Activated CD4-positive, alpha-beta memory T cell treated with anti-CD3 and anti-CD28 coated beads, Interleukin-2, amount 10 ng/mL, durations not matched to agents 7 days and 5 days (primary cell): Measurements from ENCODE around the gene PSD4. TPM values are rescaled to one million over a fixed set of nuclear protein-coding genes. Genes with fewer than 3 reads are reported as not detected.

Experiments used
- CTCF ChIA-PET: fragments of 350-600 bp; sonication (Branson Sonifier 250); formaldehyde crosslinking; loops from one replicate; lab custom pipeline; 2021; ENCODE audit warnings: antibody characterized with exemption, inconsistent platforms; lab: Charles Lee
- POLR2A ChIA-PET: fragments of 350-600 bp; sonication (Branson Sonifier 250); formaldehyde crosslinking; loops from one replicate; lab custom pipeline; 2021; ENCODE audit warnings: antibody characterized with exemption; lab: Charles Lee
- DNase-seq: peaks from one replicate; pipeline ENCODE4 v3.0.0-alpha.2; 2020
- H3K27ac Mint-ChIP-seq: one replicate; pipeline ENCODE4 v1.8.0; 2021; ENCODE audit warnings: mild to moderate bottlenecking, mixed read lengths
- H3K27me3 Mint-ChIP-seq: one replicate; pipeline ENCODE4 v1.8.0; 2021; ENCODE audit warnings: mixed read lengths
- H3K36me3 Mint-ChIP-seq: one replicate; pipeline ENCODE4 v1.8.0; 2021; ENCODE audit warnings: low read depth, mixed read lengths
- H3K4me1 Mint-ChIP-seq: one replicate; pipeline ENCODE4 v1.8.0; 2021; ENCODE audit warnings: mixed read lengths
- H3K4me3 Mint-ChIP-seq: one replicate; pipeline ENCODE4 v1.8.0; 2021; ENCODE audit warnings: mild to moderate bottlenecking, mixed read lengths
- H3K9me3 Mint-ChIP-seq: one replicate; pipeline ENCODE4 v1.8.0; 2021; ENCODE audit warnings: mixed read lengths
- total RNA-seq, 2 experiments: library from RNA; stranded (reverse); gene quantifications; one replicate each; pipeline ENCODE4 v1.2.3, GENCODE V29; 2021

The PSD4 gene
- total RNA-seq, 2 experiments from 2014 or later, result 261 to 272 TPM

DNA sequence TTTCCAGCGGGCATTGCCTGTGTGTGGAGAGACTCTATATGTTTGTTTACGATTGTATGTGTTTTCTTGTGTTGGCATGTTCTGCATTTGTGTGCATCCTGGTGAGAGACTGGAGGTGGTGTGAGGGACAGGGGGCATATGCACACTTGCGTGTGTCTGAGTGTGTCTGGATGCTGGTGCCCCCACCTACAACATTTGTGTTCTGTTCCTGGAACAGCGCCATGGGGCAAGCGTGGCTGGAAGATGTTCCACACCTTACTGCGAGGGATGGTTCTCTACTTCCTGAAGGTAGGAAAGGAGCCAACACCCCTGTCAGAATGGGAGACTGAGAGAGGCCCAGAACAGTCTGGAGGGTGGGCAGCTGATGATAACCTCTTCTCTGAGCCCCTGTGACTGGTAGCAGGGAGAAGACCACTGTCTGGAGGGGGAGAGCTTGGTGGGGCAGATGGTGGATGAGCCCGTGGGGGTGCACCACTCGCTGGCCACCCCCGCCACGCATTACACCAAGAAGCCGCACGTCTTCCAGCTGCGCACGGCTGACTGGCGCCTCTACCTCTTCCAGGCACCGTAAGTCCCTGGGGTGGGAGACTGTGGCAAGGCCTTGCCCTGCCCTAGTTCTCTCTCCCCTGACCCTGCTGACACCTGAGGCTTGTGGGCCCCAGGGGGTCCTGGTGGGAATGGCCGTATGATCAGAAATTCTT, 23.7 kb downstream of the PSD4 start:
- ChIA-PET POLR2A (interaction anchor here (0.9 to 5.7 kb wide), 6 partner anchors 17 to 59 kb away, joined by 3 to 50 read pairs (median 6); partner anchors contain the start of gene PSD4), CTCF (interaction anchor here (1.0 to 5.0 kb wide), 7 partner anchors 17 to 173 kb away, joined by 3 to 95 read pairs (median 6); partner anchors contain the start of gene PSD4)
- DNase-seq, result no peak
- H3K4me3 Mint-ChIP-seq, result no peak overlapping the region
- no peaks in the 10 kb centered on the region for H3K27me3 Mint-ChIP-seq
- H3K36me3 Mint-ChIP-seq, result peaks cover 89% of the 10 kb centered on the region
- H3K9me3 Mint-ChIP-seq, result no peaks in the 10 kb centered on the region
- peak overlapping the region; percentile 77 for H3K27ac Mint-ChIP-seq
- peaks cover 52% of the 10 kb centered on the region for H3K4me1 Mint-ChIP-seq

DNA sequence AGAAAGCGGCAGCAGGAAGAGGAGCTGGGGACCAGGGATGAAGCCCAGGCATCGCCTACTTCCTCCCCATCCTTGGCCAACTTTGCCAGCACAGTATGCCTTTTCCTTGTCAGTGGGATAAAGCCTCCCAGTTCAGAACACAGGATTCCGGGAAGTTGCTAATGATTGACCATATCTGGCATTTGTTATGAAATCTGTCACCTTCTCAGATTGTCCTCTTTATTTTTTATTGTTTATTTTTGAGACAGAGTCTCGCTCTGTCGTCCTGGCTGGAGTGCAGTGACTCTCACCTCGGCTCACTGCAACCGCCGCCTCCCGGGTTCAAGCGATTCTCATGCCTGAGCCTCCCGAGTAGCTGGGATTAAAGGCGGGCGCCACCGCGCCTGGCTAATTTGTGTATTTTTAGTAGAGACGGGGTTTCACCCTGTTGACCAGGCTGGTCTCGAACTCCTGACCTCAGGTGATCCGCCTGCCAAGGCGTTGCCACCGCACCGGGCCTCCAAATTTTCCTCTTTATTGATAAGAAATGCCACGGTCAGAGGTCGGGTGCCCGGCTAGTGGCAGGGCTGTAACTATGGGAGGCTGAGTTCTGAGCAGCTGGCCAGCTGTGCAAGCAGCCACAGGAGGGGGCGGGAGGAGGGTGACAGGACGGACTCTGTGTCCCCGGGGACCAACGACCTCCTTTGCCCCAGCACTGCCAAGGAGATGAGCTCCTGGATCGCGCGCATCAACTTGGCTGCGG, 24.4 kb downstream of the PSD4 start:
- H3K36me3 Mint-ChIP-seq, result peaks cover 89% of the 10 kb centered on the region
- POLR2A ChIA-PET, result interaction anchor here (0.7 to 5.7 kb wide), 7 partner anchors 18 to 118 kb away, joined by 3 to 50 read pairs (median 5); partner anchors contain the start of gene PSD4
- H3K27ac Mint-ChIP-seq, result no peak overlapping the region
- CTCF ChIA-PET, result interaction anchor here (0.6 to 5.0 kb wide), 21 partner anchors 8 to 192 kb away, joined by 3 to 95 read pairs (median 5); partner anchors contain the start of gene PSD4
- H3K9me3 Mint-ChIP-seq, result no peaks in the 10 kb centered on the region
- no peak overlapping the region for H3K4me3 Mint-ChIP-seq
- DNase-seq, result no peak
- peaks cover 53% of the 10 kb centered on the region for H3K4me1 Mint-ChIP-seq
- no peaks in the 10 kb centered on the region for H3K27me3 Mint-ChIP-seq

DNA sequence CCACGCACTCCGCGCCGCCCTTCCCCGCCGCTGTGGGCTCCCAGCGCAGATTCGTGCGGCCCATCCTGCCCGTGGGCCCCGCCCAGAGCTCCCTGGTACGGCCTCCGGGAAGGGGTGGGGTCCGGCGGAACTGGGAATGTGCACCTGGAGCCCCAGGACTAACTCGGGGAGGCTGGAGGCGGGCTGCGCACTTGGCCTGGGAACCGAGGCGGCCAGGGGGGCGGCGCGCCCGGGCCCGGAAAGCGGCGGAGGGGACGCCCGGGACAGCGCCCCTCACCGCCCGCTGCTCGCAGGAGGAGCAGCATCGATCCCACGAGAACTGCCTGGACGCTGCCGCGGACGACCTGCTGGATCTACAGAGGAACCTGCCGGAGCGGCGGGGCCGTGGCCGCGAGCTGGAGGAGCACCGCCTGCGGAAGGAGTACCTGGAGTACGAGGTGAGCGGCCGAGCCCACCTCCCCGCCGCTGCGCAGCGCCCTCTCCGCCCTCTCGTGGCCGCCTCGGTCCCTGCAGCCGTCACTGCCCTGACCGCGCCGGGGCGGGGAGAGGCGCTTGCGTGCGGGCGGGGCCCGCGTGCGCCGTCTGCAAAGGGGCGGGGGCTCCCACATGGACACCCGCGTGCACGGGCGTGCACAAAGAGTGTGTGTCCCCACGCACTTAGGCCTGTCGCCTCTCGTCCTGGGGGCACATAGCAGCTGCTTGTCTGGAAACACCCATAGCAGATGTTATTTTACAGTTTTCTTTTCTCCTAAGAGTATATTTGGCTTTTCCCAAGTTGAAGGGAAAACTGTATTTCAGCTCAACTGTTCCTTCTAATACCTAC, 25.2 kb downstream of the PSD4 start:
- H3K27ac Mint-ChIP-seq, result no peak overlapping the region
- no peak overlapping the region for H3K4me3 Mint-ChIP-seq
- ChIA-PET POLR2A (interaction anchor here (0.7 to 5.7 kb wide), 6 partner anchors 18 to 119 kb away, joined by 3 to 50 read pairs (median 6); partner anchors contain the start of gene PSD4), CTCF (interaction anchor here (0.6 to 5.0 kb wide), 24 partner anchors 9 to 191 kb away, joined by 3 to 95 read pairs (median 5); partner anchors contain the start of gene PSD4)
- peak; percentile 82 for DNase-seq
- no peaks in the 10 kb centered on the region for H3K9me3 Mint-ChIP-seq
- H3K36me3 Mint-ChIP-seq, result peaks cover 84% of the 10 kb centered on the region
- H3K27me3 Mint-ChIP-seq, result no peaks in the 10 kb centered on the region
- peaks cover 48% of the 10 kb centered on the region for H3K4me1 Mint-ChIP-seq

DNA sequence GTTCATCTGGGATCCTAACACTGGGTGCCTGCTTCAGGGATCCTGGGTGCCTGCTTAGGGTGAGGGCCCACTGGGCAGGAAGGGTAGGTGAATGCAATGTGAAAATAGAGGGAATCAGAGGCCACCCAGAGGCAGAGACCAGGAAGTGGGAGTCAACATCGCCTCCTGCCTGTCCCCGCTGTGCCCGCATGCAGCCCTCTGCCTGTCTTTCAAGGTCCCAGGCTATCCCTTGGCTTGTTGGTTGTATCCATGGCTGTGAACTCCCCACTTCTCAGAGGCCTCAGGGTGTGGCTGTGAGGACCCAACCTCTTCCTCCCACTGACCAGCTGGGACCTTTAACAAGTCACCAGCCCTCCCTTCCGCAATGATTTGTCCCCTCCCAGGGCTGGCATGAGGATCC, 26.5 kb downstream of the PSD4 start:
- Mint-ChIP-seq H3K4me1 (peaks cover 39% of the 10 kb centered on the region), H3K4me3 (no peak overlapping the region), H3K36me3 (peaks cover 75% of the 10 kb centered on the region), H3K9me3 (no peaks in the 10 kb centered on the region), H3K27ac (no peak overlapping the region), H3K27me3 (no peaks in the 10 kb centered on the region)
- ChIA-PET CTCF (interaction anchor here (2.3 to 5.0 kb wide), 3 partner anchors 20 to 62 kb away, joined by 10 to 95 read pairs (median 22); no protein-coding TSS in a partner anchor), POLR2A (interaction anchor here (1.1 to 5.7 kb wide), 7 partner anchors 17 to 62 kb away, joined by 3 to 50 read pairs (median 9); partner anchors contain the start of gene PSD4)
- DNase-seq, result no peak

DNA sequence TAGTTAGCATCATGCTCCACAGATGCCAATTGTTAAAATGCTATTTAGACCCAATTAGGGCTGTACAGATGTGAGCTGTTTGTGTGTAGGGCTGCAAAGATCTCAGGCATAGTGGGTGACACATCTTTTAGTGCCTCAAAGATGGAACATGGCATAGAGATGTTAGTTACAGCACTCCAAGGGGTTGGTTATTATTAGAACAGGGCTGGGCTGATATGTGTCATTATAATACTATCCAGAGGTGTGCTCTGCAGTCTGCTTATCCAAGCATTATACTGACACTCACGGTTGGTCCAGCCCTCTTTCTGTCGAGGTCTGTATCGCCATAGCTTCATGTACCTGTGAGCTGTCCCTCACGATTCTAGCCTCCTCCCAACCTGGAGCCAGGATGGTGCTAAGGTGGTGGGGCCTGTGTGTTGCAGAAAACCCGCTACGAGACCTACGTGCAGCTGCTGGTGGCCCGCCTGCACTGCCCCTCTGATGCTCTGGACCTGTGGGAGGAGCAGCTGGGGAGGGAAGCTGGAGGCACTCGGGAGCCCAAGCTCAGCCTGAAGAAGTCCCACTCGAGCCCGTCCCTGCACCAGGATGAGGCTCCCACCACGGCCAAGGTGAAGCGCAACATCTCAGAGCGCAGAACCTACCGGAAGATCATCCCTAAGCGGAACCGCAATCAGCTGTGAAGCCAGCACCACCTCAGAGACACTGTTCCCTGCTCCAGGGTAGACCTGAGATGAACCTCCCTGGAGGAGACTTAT, 27.1 kb downstream of the PSD4 start:
- no peak overlapping the region for H3K27ac Mint-ChIP-seq
- H3K36me3 Mint-ChIP-seq, result peaks cover 68% of the 10 kb centered on the region
- POLR2A ChIA-PET, result interaction anchor here (1.1 to 5.7 kb wide), 7 partner anchors 10 to 63 kb away, joined by 3 to 34 read pairs (median 4); partner anchors contain the start of gene PSD4

DNA sequence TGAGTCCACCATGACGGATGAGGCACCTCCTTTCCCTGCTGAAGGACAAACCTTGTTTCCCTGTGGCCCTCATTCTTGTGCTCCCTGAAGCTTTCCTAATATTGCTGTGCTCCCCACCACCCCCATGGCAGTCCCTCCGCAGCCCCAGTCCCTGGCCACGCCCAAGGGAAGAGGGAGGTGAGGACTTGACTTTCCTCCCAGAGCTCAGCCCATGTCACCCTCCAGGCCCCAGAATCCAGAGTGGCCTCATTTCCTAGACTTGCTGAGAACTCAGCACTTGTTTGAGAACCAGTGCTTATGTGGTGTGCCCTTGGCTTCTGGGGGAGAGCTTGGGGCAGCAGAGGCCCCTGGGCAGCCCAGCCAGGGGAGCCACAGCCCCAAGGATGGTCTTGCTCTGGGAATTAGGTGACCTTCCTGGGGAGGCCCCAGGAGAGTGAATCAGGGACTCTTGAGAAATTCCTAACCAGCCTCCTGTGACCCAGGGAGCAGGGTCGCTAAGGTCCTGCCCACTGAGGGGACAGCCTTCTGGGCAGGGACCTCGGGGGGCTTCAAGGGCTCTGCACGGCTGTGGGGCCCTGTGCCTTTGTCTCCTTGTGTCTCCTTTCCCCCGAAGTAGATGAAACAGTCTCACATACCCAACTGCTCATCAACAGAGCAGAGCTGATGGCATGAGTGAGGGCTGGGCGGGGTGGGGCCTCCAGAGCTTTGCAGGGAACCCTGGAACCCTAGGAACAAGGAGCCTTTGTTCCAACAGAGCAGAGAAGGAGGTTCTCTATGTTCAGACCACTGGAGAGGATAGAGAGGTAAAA, 27.9 kb downstream of the PSD4 start:
- Mint-ChIP-seq H3K9me3 (no peaks in the 10 kb centered on the region), H3K4me3 (no peak overlapping the region), H3K36me3 (peaks cover 60% of the 10 kb centered on the region), H3K4me1 (peaks cover 24% of the 10 kb centered on the region), H3K27me3 (no peaks in the 10 kb centered on the region), H3K27ac (no peak overlapping the region)
- no peak for DNase-seq
- ChIA-PET CTCF (interaction anchor here (1.2 to 6.6 kb wide), 3 partner anchors 10 to 64 kb away, joined by 3 to 56 read pairs (median 6); no protein-coding TSS in a partner anchor), POLR2A (interaction anchor here (1.1 to 2.4 kb wide), 6 partner anchors 10 to 50 kb away, joined by 3 to 11 read pairs (median 4); partner anchors contain the start of gene PSD4)

More for the DNA sequence above, 27.1 kb downstream of the PSD4 start:
- no peak for DNase-seq
- Mint-ChIP-seq H3K4me1 (peaks cover 32% of the 10 kb centered on the region), H3K4me3 (no peak overlapping the region), H3K9me3 (no peaks in the 10 kb centered on the region), H3K27me3 (no peaks in the 10 kb centered on the region)
- CTCF ChIA-PET, result interaction anchor here (6.6 kb wide), 1 partner anchor 63 kb away, joined by 56 read pairs; no protein-coding TSS in a partner anchor

DNA sequence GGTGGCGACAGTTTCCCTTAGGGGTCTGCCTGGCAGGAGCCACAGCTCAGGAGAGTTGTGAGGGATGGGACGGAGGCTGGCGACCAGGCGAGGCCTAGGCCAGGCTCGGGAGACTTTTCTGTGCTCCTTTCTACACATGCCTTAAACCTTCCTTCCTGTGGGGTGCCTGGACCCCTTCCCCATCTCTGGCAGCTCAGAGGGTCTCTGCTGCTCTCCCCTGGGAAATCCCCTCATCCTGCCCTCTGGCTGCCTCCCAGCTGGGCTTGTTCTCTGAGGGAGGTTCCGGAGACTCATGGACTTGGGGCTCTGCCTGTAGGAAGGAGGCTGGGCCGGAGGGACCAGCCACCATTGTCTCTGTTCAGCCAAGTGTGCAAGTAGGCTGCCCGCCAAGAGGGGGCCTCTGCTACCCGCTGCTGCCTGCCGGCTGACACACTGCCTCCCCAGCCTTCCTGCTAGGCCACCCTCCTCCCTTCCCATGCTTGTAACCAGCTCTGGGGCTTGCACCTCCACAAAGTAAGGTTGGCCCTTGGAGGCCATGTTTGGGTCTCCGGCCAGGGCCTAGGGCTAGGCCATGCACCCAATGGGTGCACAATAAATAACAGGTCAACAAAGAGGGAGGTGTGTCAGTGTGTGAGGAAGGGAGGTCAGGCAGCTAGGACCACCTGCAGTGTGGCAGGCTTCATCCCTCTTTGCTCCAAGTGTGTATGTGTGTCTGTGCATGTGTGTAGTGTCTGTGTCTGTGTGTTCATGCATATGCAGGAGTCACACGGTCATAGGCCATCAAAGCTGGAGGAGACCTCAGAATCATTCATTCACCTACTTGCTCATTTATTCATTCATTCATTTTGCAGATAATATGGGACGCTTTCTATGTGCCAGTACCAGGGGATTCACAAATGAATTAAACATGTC, 28.8 kb downstream of the PSD4 start:
- Mint-ChIP-seq H3K27me3 (no peaks in the 10 kb centered on the region), H3K27ac (peak overlapping the region; percentile 53), H3K36me3 (peaks cover 51% of the 10 kb centered on the region), H3K4me1 (peaks cover 16% of the 10 kb centered on the region), H3K9me3 (no peaks in the 10 kb centered on the region), H3K4me3 (no peak overlapping the region)
- ChIA-PET CTCF (interaction anchor here (0.6 to 6.6 kb wide), 11 partner anchors 11 to 299 kb away, joined by 3 to 56 read pairs (median 6); no protein-coding TSS in a partner anchor), POLR2A (interaction anchor here (0.9 to 2.4 kb wide), 5 partner anchors 8 to 69 kb away, joined by 3 to 11 read pairs (median 9); no protein-coding TSS in a partner anchor)
- no peak for DNase-seq

DNA sequence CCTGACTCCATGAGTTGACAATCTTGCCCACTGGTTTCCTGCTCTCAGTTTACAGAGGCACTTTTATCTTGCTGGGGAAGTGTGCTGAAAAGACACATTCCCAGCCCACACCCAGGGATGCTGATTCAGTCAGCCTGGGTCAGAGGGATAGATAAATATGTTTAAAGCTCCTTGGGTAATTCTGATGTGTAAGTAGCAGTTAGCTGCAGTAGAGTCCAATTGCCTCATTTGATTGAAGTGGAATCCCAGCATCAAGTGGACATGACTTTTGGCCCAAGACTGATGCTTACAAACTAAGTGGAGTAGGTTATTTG, 29.4 kb downstream of the PSD4 start:
- H3K36me3 Mint-ChIP-seq, result peaks cover 45% of the 10 kb centered on the region
- CTCF ChIA-PET, result interaction anchor here (0.6 to 6.6 kb wide), 12 partner anchors 14 to 300 kb away, joined by 3 to 56 read pairs (median 6); no protein-coding TSS in a partner anchor
- peaks cover 11% of the 10 kb centered on the region for H3K4me1 Mint-ChIP-seq
- H3K9me3 Mint-ChIP-seq, result no peaks in the 10 kb centered on the region
- peak overlapping the region; percentile 53 for H3K27ac Mint-ChIP-seq
- H3K4me3 Mint-ChIP-seq, result no peak overlapping the region
- POLR2A ChIA-PET, result interaction anchor here (0.9 to 2.2 kb wide), 4 partner anchors 9 to 68 kb away, joined by 3 to 9 read pairs (median 4); no protein-coding TSS in a partner anchor
- no peak for DNase-seq
- H3K27me3 Mint-ChIP-seq, result no peaks in the 10 kb centered on the region

DNA sequence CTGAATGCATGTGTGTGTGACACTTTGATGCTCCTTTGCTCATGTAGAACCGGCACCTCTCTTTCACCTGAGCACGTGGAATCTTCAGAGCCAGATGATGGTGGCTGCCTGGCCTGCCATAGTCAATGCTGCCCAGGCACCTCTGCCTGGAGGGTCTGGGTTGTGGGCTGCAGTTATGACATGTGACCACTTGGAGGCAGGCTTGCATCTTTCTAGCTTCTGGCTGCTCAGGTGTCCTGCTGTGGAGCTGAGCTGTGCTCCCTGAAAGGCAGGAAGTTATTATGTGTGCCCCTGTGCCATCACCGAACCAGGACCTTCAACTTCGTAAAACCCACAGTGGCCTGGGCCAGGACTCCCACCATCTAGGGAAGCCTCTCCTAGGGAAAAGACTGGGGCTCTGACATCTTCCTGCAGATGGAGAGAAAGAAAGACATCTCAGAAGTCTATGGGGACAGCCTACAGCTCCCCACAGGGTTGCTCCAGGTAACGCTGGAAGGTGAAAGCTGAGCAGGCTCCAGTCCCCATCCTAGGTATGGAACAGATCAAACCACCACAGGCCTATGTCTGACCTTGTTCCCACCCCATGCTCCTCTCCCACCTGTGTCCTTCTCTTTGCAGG, 30.2 kb downstream of the PSD4 start:
- Mint-ChIP-seq H3K4me3 (no peak overlapping the region), H3K27me3 (no peaks in the 10 kb centered on the region), H3K9me3 (no peaks in the 10 kb centered on the region), H3K27ac (peak overlapping the region; percentile 61), H3K36me3 (peaks cover 42% of the 10 kb centered on the region), H3K4me1 (peaks cover 11% of the 10 kb centered on the region)
- POLR2A ChIA-PET, result interaction anchor here (0.5 to 3.8 kb wide), 10 partner anchors 10 to 186 kb away, joined by 3 to 24 read pairs (median 4); no protein-coding TSS in a partner anchor
- CTCF ChIA-PET, result interaction anchor here (0.7 to 6.6 kb wide), 29 partner anchors 10 to 236 kb away, joined by 3 to 56 read pairs (median 5); partner anchors contain the start of gene PSD4
- DNase-seq, result peak; percentile 80
